Measurements from ENCODE around the gene ZCWPW1. TPM values are rescaled to one million over a fixed set of nuclear protein-coding genes. Genes with fewer than 3 reads are reported as not detected.
"Not testable (repeated sequence)": the region's sequence is repeated elsewhere in the genome, so short reads cannot be mapped to it uniquely, and the experiment has no call there.

ZCWPW1 gene
- total and polyA plus RNA-seq, 3 donors from 2014 or later, result 83.5 to 145 (median 96.5) TPM

DNA sequence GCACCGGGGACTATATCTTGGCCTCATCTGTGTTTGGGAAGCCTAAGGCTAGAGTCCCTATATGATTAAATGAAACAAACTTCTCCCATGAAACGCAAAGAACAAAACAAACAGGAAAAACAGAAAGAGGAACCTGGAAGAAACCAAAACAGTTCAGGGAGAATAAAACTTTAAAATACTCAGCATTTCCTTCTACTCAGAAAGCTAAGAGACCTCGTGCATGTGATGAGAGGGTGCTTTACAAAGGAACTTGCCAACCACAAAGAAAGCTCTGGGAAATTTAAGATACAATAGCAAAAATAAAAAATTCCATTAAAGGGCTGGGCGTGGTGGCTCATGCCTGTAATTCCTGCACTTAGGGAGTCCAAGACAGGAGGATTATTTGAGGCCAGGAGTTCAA lies 48.3 kb downstream of the ZCWPW1 start:
- intact Hi-C loops (cut with DNase I; ENCODE audit: low total_unique reads), result no loop called here
- no peaks in the 10 kb centered on the region for H3K36me3 ChIP-seq (ENCODE audit: low read depth, missing control alignments)
- no peaks in the 10 kb centered on the region for H3K4me1 ChIP-seq
- DNase-seq, result no peak
- peak overlapping the region in 1 of 2 donors; percentile 44 for H3K27ac ChIP-seq
- 72 to 75% methylated on average over 4 of the region's 4 CpGs for WGBS, 2 donors
- H3K27me3 ChIP-seq, result no peaks in the 10 kb centered on the region
- H3K9me3 ChIP-seq, result no peaks in the 10 kb centered on the region
- no peak for TF ChIP-seq CTCF (IDR thresholded peaks at IDR 0.05)
- no peak overlapping the region for H3K4me3 ChIP-seq

DNA sequence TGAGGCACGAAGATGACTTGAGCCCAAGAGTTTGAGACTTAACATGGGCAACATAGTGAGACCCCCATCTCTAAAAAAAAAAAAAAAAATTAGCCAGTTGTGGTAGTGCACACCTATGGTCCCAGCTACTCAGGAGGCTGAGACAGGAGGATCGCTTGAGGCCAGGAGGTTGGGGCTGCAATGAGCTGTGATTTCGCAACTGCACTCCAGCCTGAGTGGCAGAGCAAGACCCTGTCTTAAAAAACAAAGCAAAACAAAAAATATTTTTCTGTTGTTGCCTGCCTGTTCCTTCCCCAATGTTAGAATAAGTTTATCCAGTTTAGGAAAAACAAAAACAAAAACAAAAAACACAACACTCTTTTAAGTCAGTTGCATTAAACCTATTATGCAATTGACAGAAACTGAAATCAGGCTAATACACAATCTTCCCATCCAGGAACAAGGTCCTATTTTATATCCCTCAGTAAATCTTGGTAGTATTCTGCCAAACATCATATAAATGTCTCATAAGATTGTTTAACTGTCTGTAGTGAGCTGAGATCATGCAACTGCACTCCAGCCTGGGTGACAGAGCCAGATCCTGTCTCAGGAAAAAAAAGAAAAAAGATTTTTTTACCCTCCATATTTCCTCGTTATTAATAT lies 50.3 kb downstream of the ZCWPW1 start:
- intact Hi-C loops (cut with DNase I; ENCODE audit: low total_unique reads), result no loop called here
- no peak for TF ChIP-seq CTCF (IDR thresholded peaks at IDR 0.05)
- no peak for TF ChIP-seq POLR2A (IDR thresholded peaks at IDR 0.05)
- H3K27ac ChIP-seq, result no peak overlapping the region
- no peak overlapping the region for H3K4me3 ChIP-seq
- no peaks in the 10 kb centered on the region for H3K36me3 ChIP-seq (ENCODE audit: low read depth, missing control alignments)
- H3K4me1 ChIP-seq, result peaks cover 6% of the 10 kb centered on the region
- no peaks in the 10 kb centered on the region for H3K27me3 ChIP-seq
- 91 to 95% methylated on average over 4 of the region's 4 CpGs for WGBS, 2 donors
- H3K9me3 ChIP-seq, result no peaks in the 10 kb centered on the region
- DNase-seq, result no peak

DNA sequence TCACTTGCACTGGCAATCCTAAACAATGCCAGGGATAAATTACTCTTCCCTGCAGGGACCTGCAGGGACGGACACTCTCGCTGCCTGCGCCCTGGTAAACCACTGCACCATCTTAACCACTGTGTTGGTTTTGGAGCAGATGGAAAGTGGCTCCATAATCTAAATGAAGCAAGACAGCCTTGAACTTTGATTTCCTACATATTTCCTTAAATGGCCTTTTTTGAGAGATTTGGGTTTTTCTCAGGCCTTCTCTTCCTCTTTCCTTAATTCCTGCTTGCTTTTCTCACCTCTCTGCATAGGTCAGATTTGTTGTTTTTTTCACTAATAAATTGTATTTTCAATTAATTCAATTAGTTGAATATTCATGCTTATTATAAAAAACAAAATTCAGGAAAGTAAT lies 52.4 kb downstream of the ZCWPW1 start:
- no peak for DNase-seq
- H3K27me3 ChIP-seq, result no peaks in the 10 kb centered on the region
- WGBS, 2 donors, result 72 to 81% methylated on average over 3 of the region's 3 CpGs
- intact Hi-C loops (cut with DNase I; ENCODE audit: low total_unique reads), result no loop called here
- H3K9me3 ChIP-seq, result no peaks in the 10 kb centered on the region
- no peak for TF ChIP-seq POLR2A (IDR thresholded peaks at IDR 0.05)
- TF ChIP-seq CTCF (IDR thresholded peaks at IDR 0.05), result no peak
- H3K4me3 ChIP-seq, result no peak overlapping the region
- H3K36me3 ChIP-seq (ENCODE audit: low read depth, missing control alignments), result no peaks in the 10 kb centered on the region
- peaks cover 21% of the 10 kb centered on the region for H3K4me1 ChIP-seq
- no peak overlapping the region for H3K27ac ChIP-seq

- DNase-seq, result no peak
- TF ChIP-seq POLR2A (IDR thresholded peaks at IDR 0.05) (no peak), CTCF (IDR thresholded peaks at IDR 0.05) (no peak)
- WGBS, 2 donors, result 78 to 91% methylated on average over 5 of the region's 5 CpGs
- Histone ChIP-seq H3K9me3 (no peaks in the 10 kb centered on the region), H3K27me3 (no peaks in the 10 kb centered on the region), H3K4me3 (no peak overlapping the region), H3K4me1 (peaks cover 21% of the 10 kb centered on the region), H3K36me3 (ENCODE audit: low read depth, missing control alignments) (no peaks in the 10 kb centered on the region), H3K27ac (no peak overlapping the region)
- intact Hi-C loops (cut with DNase I; ENCODE audit: low total_unique reads), result no loop called here
Measured at GRCh38 chr7:100374601-100375000, 53.9 kb downstream of the ZCWPW1 start.

- H3K4me3 ChIP-seq; H3K36me3 ChIP-seq (ENCODE audit: low read depth, missing control alignments); H3K27me3 ChIP-seq; H3K9me3 ChIP-seq; intact Hi-C loops (cut with DNase I; ENCODE audit: low total_unique reads); DNase-seq: not testable (repeated sequence)
- H3K4me1 ChIP-seq, result peaks cover 21% of the 10 kb centered on the region
- H3K27ac ChIP-seq, result peak overlapping the region; percentile 78 to 79
- 79 to 81% methylated on average over 8 to 15 of the region's 15 CpGs for WGBS, 2 donors
Measured at GRCh38 chr7:100373870-100374598, 54.5 kb downstream of the ZCWPW1 start.

Measured in testis (tissue), 3 donors.